HG02981 (cell line): Measurements from ENCODE around the gene GPR139.

ENCODE experiments used
- ATAC-seq: cut with Tn5 transposase; IDR thresholded peaks from one replicate; pipeline ENCODE4 v1.9.1; 2021; ENCODE audit warnings: mild to moderate bottlenecking, moderate library complexity; ENCODE audit not compliant: unreplicated experiment

Gene GPR139

GRCh38 chr16:20073203-20074098, at the start of gene GPR139:
Gene GPR139, minus strand, starts transcription at chr16:20073890. Its CDS starts 274 bp downstream, at chr16:20073616.
- ATAC-seq: no peak

- no peak for ATAC-seq
Measured at GRCh38 chr16:20122011-20122410, 48.3 kb upstream of the GPR139 start.

- no peak for ATAC-seq
Measured at GRCh38 chr16:20114356-20114755, 40.7 kb upstream of the GPR139 start.

- ATAC-seq: no peak
Measured at GRCh38 chr16:20111143-20111542, 37.5 kb upstream of the GPR139 start.

- ATAC-seq: no peak
Measured at GRCh38 chr16:20107083-20107482, 33.4 kb upstream of the GPR139 start.

- ATAC-seq: no peak
Measured at GRCh38 chr16:20104563-20105183, 31.0 kb upstream of the GPR139 start.

GRCh38 chr16:20102521-20102920, 28.8 kb upstream of the GPR139 start:
- ATAC-seq: no peak

GRCh38 chr16:20102021-20102420, 28.3 kb upstream of the GPR139 start:
- ATAC-seq: no peak

GRCh38 chr16:20099375-20099774, 25.7 kb upstream of the GPR139 start:
- ATAC-seq: no peak

- ATAC-seq: no peak
Measured at GRCh38 chr16:20094157-20094556, 20.5 kb upstream of the GPR139 start.

- no peak for ATAC-seq
Measured at GRCh38 chr16:20089246-20089965, 15.7 kb upstream of the GPR139 start.

- ATAC-seq: no peak
Measured at GRCh38 chr16:20084624-20085226, 11.0 kb upstream of the GPR139 start.

GRCh38 chr16:20079106-20079505, 5.4 kb upstream of the GPR139 start:
- ATAC-seq: no peak

GRCh38 chr16:20075243-20075642, 1.6 kb upstream of the GPR139 start:
- ATAC-seq: no peak

GRCh38 chr16:20074099-20074991, 655 bp upstream of the GPR139 start:
- ATAC-seq: no peak

- no peak for ATAC-seq
Measured at GRCh38 chr16:20072874-20073202, 852 bp downstream of the GPR139 start.

- no peak for ATAC-seq
Measured at GRCh38 chr16:20072146-20072873, 1.4 kb downstream of the GPR139 start.

- ATAC-seq: no peak
Measured at GRCh38 chr16:20064931-20065330, 8.8 kb downstream of the GPR139 start.

- ATAC-seq: no peak
Measured at GRCh38 chr16:20064520-20064919, 9.2 kb downstream of the GPR139 start.

GRCh38 chr16:20061132-20061531, 12.6 kb downstream of the GPR139 start:
- no peak for ATAC-seq
